Activated T-cell treated with anti-CD3 and anti-CD28 coated beads for 24 hours (primary cell): Measurements from ENCODE around the gene PPM1K.
A peak's percentile ranks its signal among the peaks of the same experiment; 100 is the strongest.
"Not testable (repeated sequence)": the region's sequence is repeated elsewhere in the genome, so short reads cannot be mapped to it uniquely, and the experiment has no call there.

Experiments used
- DNase-seq: peaks from one replicate; pipeline ENCODE4 v3.0.0-alpha.2; 2020; ENCODE audit warnings: low read depth

PPM1K gene

GRCh38 chr4:88284439-88285234, at the start of gene PPM1K:
TSS of gene PPM1K (minus strand) at chr4:88284561. CDS start at chr4:88278583, 5,978 bp downstream.
- DNase-seq: peak; percentile 99

GRCh38 chr4:88333741-88334405, 49.5 kb upstream of the PPM1K start:
- no peak for DNase-seq

GRCh38 chr4:88327665-88328064, 43.3 kb upstream of the PPM1K start:
- DNase-seq: no peak

- DNase-seq: no peak
These were observed 36.5 kb upstream of the PPM1K start for GRCh38 chr4:88320780-88321373.

DNA sequence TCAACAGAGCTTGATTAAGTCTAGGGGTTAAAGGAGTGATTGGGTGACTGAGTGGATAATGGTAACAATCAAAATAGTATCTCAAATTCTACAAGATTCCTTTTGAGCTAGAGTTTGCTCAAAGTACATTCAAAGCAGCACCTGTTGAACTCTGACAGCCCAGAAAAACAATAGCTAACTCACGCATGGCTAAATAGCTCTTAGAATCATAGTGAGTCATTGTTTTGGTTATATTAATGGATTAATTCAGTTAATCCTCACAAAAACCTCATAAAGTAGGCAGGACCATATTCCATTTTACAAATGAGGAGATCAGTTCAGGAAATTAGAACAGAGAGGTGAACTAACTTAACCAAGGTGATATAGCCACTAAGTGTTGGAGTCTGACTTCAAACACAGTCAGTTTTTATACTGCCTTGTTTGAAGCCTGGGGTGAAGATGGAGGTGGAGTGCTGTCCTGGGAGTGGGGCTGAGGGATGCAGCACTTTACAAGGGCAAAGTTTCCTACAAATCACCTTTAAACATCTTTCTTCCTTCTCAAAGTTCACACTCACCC, 35.9 kb upstream of the PPM1K start:
- no peak for DNase-seq

- no peak for DNase-seq
These were observed 34.5 kb upstream of the PPM1K start for GRCh38 chr4:88318751-88319350.

DNA sequence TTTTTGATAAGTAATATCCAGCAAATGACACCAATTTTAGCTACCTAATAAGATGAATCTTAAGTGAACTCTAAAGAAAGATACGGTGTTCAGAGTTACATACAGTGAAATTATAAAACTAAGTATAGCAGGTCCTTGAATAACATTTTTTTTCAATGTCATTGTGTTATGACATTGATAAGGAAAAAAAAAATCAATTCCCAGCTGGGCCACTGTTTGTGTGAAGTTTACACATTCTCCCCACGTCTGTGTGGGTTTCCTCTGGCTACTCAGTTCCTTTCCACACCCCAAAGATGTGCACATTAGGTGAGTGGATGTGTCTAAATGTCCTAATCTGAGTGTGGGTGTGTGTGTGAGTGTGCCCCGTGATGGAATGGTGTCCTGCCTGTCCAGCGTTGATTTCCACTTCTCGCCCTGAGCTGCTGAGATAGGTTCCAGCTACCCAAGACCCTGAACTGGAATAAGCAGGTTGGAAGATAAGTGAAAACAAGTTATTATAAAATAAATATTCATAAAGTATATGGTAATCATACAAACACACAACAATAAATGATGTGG, 31.2 kb upstream of the PPM1K start:
- DNase-seq: no peak

DNA sequence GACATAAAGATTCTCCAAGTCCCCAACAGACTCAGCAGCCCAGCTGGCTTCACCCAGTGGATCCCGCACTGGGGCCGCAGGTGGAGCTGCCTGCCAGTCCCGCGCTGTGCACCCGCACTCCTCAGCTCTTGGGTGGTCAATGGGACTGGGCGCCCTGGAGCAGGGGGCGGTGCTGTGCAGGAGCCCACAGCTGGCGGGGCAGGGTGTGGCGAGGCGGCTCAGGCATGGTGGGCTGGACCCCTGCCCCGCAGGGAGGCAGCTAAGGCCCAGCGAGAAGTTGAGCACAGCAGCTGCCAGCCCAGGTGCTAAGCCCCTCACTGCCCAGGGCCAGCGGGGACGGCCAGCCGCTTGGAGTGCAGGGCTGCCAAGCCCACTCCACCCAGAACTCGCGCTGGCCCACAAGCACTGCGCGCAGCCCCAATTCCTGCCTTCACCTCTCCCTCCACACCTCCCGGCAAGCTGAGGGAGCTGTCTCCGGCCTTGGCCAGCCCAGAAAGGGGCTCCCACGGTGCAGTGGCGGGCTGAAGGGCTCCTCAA, 28.8 kb upstream of the PPM1K start:
- DNase-seq: not testable (repeated sequence)

GRCh38 chr4:88308587-88308986, 24.2 kb upstream of the PPM1K start:
- DNase-seq: no peak

- no peak for DNase-seq
These were observed 13.5 kb upstream of the PPM1K start for GRCh38 chr4:88297725-88298454.

DNA sequence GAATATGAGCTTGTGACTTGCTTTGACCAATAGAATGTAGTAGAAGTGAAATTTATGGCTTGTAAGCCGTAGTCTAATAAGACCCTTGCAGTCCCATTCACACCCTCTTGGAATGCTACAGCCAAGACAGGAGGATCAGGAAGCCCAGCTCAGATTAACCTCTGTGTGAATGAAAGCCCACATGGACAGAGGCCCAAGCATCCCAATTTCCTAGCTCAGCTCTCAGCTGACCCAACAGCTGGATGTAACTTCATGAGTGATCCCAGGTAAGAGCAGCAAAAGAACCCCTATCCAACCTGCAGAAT, 12.8 kb upstream of the PPM1K start:
- no peak for DNase-seq

- DNase-seq: no peak
These were observed 12.3 kb upstream of the PPM1K start for GRCh38 chr4:88296413-88297211.

- no peak for DNase-seq
These were observed 11.3 kb upstream of the PPM1K start for GRCh38 chr4:88295656-88296055.

GRCh38 chr4:88291003-88291402, 6.6 kb upstream of the PPM1K start:
- no peak for DNase-seq

DNA sequence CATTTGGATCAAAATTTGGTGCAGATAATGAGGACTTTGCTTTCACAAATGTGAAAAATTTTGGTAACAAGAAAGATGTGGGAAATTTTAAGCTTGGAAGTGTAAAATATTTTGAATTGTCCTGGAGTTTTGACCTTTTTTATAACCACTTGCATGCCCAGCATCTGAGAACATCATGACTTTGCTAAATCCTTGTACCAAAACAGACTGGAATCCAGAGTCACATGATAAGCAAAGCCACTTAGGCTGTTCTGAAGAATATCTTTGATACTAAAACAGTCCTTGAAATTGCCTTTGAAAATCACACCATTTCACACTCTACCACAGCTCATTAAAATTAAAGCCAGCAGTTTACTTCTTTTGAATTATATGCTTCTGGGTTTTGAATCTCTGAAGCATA, 2.5 kb upstream of the PPM1K start:
- no peak for DNase-seq

DNA sequence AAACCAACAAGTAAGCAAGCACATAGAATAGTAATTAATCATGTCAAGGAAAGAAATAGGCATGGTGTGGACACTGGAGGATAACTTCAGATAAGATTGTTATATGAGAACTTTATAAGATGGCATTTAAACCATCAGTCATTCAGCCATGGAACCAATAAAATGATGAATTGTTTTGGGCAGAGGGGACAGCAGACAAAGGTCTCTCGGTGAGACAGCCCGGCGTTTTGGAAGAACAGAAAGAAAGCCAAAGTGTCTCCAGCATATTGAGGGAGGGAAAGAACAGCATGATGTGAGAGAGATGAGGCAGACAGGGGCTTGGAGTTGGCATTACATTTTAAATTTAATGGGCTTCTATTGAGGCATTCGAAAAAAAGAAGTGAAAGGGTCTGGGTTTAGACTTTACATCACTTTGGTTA, 883 bp upstream of the PPM1K start:
- no peak for DNase-seq

- peak; percentile 44 for DNase-seq
These were observed 511 bp downstream of the PPM1K start for GRCh38 chr4:88283661-88284438.

DNA sequence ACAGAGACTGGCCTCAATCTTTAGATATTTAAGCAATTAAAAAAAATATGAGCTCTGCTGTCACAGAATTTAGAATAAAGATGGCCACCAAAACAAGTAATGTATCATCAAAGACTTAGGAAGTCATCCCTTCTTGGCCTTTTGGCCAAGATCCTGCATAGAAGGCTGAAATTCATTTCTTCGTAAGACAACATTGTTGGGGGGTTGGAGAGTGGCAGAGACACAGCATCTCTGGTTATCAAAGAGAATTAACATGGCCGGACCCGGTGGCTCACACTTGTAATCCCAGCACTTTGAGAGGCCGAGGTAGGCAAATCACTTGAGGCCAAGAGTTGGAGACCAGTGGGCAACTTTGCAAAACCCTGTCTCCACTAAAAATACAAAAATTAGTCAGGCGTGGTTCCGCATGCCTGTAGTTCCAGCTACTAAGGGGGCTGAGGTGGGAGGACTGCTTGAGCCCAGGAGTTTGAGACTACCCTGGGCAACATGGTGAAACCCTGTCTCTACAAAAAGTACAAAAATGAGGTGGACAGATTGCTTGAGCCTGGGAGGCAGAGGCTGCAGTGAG, 4.0 kb downstream of the PPM1K start:
- DNase-seq: no peak

DNA sequence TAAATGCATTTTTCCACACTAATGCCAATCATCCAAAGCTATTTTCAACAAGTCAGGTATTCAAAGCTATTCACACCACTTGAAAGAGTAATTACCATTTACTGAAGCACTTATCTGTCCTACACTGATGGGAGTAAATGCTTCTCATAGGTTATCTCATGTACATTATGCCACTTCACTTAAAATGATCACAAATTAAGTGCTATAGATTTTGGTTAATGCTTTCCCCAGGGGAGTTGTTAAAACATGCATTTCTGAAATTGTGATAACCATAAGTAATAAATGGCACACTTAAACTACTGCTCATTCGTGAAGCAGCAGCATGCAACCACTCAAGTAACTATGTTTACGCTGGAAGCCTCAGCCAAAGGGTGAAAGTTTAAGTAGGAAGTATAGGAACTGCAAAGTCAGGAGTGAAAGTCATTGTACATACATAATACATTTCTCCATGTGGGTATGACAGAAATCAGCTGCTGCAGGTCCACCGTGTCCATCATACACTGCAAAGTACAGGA, 6.6 kb downstream of the PPM1K start:
- no peak for DNase-seq
